Measurements from ENCODE around the gene ROCK2.
"Not testable (repeated sequence)": the region's sequence is repeated elsewhere in the genome, so short reads cannot be mapped to it uniquely, and the experiment has no call there.

ROCK2 gene

GRCh38 chr2:11338580-11338979, 5.9 kb downstream of the ROCK2 start:
- no peak for DNase-seq

GRCh38 chr2:11337909-11338308, 6.5 kb downstream of the ROCK2 start:
- DNase-seq: no peak

- no peak for DNase-seq
Observed at GRCh38 chr2:11336189-11336588, 8.2 kb downstream of the ROCK2 start.

GRCh38 chr2:11333427-11334183, 10.8 kb downstream of the ROCK2 start:
- DNase-seq: no peak

GRCh38 chr2:11332596-11332995, 11.8 kb downstream of the ROCK2 start:
- no peak for DNase-seq

DNA sequence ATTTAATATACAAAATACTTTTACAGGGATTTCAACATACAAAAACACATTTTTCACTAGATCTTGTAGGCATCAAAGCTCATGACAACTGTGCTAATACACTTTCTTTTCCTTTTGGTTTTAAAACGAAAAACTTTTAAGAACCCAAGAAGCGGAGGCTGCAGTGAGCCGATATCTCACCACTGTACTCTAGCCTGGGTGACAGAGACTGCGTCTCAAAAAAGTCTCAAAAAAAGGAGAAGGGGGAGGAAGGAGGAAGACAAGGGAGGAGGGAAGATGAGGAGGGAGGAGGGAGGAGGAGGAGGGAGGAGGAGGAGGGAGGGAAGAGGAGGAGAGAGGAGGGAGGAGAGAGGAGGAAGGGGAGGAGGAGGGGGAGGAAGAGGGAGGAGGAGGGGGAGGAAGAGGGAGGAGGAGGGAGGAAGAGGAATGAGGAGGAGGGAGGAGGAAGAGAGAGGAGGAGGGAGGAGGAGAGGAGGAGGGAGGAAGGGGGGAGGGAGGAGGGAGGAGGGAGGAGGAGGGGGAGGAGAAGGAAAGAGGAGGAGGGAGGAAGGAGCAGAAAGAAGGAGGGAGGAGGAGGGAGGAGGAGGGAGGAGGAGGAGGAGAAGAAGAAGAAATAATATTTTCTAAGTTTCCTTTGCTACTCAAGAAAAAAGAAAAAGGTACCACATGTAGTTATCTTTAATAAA, 13.8 kb downstream of the ROCK2 start:
- no peak for DNase-seq

DNA sequence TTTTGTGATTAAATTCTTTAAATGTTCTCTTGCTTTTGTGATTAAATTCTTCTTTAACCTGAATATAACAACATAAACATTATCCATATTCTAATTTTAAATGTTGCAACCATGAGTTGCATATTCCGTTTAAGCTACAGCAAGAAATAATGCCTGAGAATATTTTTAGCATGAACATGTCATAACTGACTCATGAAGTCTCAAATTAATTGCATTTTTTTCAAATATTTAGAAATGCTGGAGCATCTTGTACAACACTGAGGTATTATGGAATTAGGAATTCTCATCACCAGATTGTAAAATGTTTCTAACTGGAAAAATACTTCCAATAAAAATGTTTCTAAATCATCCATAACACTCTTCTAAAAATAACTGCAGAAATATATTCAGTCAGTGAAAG, 14.7 kb downstream of the ROCK2 start:
- no peak for DNase-seq

GRCh38 chr2:11328522-11328921, 15.9 kb downstream of the ROCK2 start:
- DNase-seq: not testable (repeated sequence)

DNA sequence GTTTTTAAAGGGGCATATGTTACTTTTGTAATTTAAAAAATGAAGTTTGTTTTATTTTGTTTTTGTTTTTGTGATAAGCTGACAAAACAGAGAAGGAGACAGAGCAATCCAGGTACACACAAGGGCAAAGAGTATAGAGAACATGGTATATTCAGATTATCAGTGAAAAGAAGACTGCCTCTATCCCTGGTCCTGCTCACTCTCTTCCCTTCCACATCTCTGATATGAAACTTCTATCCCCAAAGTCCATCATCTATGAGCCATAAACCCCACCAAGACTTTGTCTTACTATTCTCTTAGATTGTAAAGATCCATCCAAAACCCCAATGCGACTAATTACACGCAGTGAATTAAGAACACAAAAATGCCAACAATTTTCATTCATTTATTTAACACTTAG, 16.6 kb downstream of the ROCK2 start:
- DNase-seq: no peak

DNA sequence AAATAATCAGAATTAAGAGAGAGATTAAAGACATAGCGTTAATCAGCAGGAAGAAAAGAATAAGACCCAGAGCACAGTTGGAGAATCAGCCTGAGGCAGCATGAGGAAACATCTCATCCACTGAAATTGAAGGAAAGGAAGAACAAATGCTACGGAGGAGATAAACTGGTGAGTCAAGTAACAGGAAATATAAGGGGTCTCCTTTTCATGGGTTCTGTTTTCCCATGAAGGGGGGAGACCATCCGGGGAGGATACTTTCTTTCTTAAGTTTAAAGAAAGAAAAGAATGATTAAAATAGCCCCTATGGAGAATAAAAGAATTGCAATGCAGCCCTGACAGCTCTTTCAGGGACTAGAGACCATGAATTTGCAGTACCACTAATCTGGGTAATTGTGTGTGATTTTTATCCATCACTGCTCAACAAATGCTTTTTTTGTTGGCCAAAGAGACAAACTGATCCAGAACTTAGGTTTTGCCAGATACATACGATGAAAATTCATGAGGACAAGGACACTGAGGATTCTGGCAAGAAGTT, 17.7 kb downstream of the ROCK2 start:
- DNase-seq: no peak

DNA sequence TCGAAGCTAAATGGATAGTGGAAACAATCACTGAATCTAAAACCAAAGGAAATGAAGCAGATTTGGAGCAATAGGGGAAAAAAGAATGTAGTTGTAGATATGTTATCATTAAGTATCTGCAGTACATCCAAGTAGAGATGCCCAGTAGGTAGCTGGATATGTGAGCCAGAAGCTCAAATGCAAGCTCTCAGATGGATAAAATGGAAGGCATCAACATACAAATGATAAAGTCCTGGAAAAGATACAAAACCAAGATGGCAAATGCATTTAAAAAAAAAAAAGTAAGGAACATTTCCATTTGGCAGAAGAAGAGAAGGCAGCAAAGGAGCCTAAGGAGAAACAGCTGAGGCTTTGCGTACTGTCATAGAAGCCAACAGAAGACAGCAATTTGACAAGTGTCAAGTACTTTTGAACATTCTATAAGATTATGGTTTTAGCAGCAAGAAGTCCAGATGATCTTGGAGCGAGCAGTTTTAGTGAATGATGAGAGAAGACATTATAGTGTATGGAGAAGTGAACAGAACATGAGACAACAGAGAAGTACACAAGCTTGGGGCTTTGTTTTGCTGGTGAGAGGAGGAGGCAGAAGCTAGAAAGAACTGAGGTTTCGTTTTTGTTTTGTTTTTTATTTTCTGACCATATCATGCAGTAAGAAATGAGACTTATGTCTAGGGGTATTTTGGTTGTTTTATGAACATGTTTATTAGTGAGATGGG, 18.3 kb downstream of the ROCK2 start:
- DNase-seq: no peak

DNA sequence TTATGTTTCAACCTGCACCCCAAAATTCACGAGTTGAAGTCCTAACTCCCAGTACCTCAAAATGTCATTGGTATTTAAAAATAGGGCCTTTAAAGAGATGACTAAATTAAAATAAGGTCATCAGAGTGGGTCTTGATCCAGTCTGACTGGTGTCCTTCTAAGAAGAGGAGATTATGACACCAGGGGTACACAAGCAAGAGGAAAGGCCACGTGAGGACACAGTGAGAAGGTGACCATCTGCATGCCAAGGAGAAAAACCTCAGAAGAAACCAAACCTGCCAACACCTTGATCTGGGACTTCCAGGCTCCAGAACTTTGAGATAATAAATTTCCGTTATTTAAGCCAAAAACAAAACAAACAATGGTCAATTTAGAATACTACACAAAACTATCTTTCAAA, 22.6 kb downstream of the ROCK2 start:
- no peak for DNase-seq

GRCh38 chr2:11320698-11321492, 23.5 kb downstream of the ROCK2 start:
- DNase-seq: no peak

DNA sequence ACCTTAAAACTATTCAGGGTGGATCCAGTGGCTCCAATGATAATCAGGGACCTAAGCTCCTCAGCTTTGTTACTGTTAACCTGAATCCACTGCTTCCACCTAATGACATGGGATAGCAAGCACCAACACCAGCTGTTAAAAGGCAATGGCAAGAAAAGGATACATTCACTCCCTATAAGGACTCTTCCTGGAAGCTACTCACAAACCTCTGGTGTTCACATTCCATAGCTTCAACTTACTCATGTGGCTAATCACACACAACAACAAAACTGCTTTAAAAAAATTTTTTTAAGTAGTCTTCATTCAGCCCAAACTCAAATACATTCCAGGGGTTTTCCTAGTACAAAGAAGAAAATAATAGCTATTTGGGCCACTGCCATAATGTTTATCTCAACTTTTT, 24.5 kb downstream of the ROCK2 start:
- no peak for DNase-seq

- DNase-seq: no peak
Observed at GRCh38 chr2:11315074-11315705, 29.2 kb downstream of the ROCK2 start.

GRCh38 chr2:11314487-11314886, 29.9 kb downstream of the ROCK2 start:
- no peak for DNase-seq

- DNase-seq: no peak
Observed at GRCh38 chr2:11312770-11313471, 31.5 kb downstream of the ROCK2 start.

- DNase-seq: no peak
Observed at GRCh38 chr2:11311543-11311942, 32.9 kb downstream of the ROCK2 start.

DNA sequence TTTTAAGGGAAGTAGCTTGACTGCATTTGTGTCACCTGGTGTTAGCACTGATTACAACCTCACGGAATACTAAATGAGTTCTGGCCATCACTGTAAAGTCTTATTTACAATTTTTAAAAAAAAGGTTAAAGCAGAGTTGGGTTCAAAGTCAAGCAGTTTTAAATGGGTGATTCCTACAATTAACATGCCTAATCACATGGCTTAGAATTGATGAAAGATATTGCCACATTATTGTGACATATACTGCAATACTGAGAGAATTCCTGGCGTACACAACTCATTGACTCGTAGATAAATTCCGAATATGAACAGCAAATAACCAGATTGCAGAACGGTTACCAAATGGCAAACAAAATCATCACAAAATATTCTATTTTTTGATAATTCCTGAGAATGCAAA, 34.2 kb downstream of the ROCK2 start:
- DNase-seq: no peak

- DNase-seq: no peak
Observed at GRCh38 chr2:11309706-11310105, 34.7 kb downstream of the ROCK2 start.

DNA sequence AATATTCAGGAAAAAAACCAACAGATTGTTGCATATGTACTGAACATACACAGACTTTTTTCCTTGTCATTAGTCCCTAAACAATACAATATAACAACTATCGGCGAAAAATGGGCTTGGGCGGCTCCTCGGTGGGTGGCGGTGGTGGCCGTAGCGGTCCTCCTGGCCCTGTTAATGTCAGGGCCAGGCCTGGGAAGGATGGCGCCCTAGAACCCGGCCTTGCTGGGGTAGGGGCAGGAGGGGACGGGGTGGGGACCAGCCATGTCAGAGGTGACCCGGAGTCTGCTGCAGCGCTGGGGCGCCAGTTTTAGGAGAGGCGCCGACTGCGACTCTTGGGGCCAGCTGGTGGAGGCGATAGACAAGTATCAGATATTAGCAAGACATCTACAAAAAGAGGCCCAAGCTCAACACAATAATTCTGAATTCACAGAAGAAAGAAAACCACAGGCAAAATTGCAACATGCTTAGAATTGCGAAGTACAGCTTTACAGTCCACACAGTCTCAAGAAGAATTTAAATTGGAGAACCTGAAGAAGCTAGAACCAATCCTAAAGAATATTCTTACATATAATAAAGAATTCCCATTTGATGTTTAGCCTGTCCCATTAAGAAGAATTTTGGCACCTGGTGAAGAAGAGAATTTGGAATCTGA, 36.5 kb downstream of the ROCK2 start:
- DNase-seq: no peak
